ENCODE measurements around the gene EPN1. TPM values are rescaled to one million over a fixed set of nuclear protein-coding genes. Genes with fewer than 3 reads are reported as not detected.
"Not testable (repeated sequence)": the region's sequence is repeated elsewhere in the genome, so short reads cannot be mapped to it uniquely, and the experiment has no call there.

The EPN1 gene
- total RNA-seq, 1 experiment from 2014 or later: 162 TPM

DNA sequence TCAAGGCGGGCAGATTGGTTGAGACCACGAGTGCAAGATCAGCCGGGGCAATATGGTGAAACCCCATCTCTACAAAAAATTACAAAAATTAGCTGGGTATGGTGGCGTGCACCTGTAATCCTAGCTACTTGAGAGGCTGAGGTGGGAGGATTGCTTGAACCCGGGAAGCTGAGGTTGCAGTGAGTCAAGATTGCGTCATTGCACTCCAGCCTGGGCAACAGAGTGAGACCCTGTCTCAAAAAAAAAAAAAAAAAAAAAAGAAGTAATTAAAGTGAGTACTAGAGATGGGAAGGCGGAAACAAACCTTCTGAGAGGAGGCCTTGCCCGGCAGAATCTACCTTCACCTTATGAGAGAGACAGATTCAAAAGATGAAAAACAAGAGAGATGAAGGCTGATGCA is 48.5 kb downstream of the EPN1 start:
- peaks cover 40% of the 10 kb centered on the region for H3K27me3 Mint-ChIP-seq (ENCODE audit: unreplicated experiment)
- TF ChIP-seq, protein P1, sequence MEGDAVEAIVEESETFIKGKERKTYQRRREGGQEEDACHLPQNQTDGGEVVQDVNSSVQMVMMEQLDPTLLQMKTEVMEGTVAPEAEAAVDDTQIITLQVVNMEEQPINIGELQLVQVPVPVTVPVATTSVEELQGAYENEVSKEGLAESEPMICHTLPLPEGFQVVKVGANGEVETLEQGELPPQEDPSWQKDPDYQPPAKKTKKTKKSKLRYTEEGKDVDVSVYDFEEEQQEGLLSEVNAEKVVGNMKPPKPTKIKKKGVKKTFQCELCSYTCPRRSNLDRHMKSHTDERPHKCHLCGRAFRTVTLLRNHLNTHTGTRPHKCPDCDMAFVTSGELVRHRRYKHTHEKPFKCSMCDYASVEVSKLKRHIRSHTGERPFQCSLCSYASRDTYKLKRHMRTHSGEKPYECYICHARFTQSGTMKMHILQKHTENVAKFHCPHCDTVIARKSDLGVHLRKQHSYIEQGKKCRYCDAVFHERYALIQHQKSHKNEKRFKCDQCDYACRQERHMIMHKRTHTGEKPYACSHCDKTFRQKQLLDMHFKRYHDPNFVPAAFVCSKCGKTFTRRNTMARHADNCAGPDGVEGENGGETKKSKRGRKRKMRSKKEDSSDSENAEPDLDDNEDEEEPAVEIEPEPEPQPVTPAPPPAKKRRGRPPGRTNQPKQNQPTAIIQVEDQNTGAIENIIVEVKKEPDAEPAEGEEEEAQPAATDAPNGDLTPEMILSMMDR (IDR thresholded peaks at IDR 0.05; ENCODE audit: unreplicated experiment): no peak
- DNase-seq: no peak
- H3K4me3 Mint-ChIP-seq (ENCODE audit: low read depth, unreplicated experiment): no peak overlapping the region
- peaks cover 14% of the 10 kb centered on the region for H3K9me3 Mint-ChIP-seq (ENCODE audit: low read depth, unreplicated experiment)
- BruUV-seq (replicated peaks): no TSS peak
- CTCF ChIA-PET: no interaction called here
- intact Hi-C loops (cut with micrococcal nuclease; ENCODE audit: unreplicated experiment): no loop called here
- no peaks in the 10 kb centered on the region for H3K4me1 Mint-ChIP-seq (ENCODE audit: low read depth, unreplicated experiment)
- no peak overlapping the region for H3K27ac Mint-ChIP-seq (ENCODE audit: unreplicated experiment)
- no peaks in the 10 kb centered on the region for H3K36me3 Mint-ChIP-seq (ENCODE audit: insufficient read depth, unreplicated experiment)

DNA sequence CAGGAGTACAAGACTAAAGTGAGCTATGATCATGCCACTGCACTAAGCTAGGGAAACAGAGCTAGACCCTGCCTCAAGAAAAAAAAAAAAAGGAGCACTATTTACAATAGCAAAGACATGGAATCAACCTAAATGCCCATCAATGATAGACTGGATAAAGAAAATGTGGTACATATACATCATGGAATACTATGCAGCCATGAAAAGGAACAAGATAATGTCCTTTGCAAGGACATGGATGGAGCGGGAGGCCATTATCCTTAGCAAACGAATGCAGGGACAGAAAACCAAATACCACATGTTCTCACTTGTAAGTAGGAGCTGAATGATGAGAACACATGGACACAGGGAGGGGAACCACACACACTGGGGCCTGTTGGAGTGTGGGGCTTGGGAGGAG is 55.4 kb downstream of the EPN1 start:
- H3K27ac Mint-ChIP-seq (ENCODE audit: unreplicated experiment); DNase-seq; H3K4me1 Mint-ChIP-seq (ENCODE audit: low read depth, unreplicated experiment); H3K4me3 Mint-ChIP-seq (ENCODE audit: low read depth, unreplicated experiment); H3K9me3 Mint-ChIP-seq (ENCODE audit: low read depth, unreplicated experiment); H3K36me3 Mint-ChIP-seq (ENCODE audit: insufficient read depth, unreplicated experiment); intact Hi-C loops (cut with micrococcal nuclease; ENCODE audit: unreplicated experiment); BruUV-seq (replicated peaks): not testable (repeated sequence)
- CTCF ChIA-PET: interaction anchor here (0.7 kb wide), 2 partner anchors 522 to 1901 kb away, joined by 3 to 8 read pairs; no protein-coding TSS in a partner anchor
- H3K27me3 Mint-ChIP-seq (ENCODE audit: unreplicated experiment): peaks cover 15% of the 10 kb centered on the region

DNA sequence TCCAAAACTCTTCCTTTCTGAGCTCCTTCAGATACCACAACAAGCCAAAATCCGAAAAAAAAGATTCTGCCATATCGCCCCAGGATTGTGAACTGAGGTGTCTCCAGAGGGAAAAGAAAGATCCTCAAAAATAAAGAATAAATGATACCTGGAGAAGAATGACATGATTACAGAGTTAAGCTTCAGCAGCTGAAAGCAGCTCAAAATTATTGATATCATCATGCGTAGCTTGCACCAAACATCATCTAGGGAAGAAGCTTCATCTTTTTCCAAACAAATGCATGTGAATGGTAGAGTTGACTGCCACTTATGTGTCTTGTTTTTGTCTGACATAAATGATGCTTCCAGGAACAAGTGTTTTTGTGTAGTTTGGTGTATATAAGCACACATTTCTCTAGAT is 63.3 kb downstream of the EPN1 start, which contains the start of gene NLRP9:
TSS of gene NLRP9 (minus strand) at position 101 of the 400 bp plus-strand sequence. CDS start at position 73, 28 bp downstream.
- H3K27ac Mint-ChIP-seq (ENCODE audit: unreplicated experiment): no peak within 1 kb of the TSS
- H3K36me3 Mint-ChIP-seq (ENCODE audit: insufficient read depth, unreplicated experiment): no peaks in the 10 kb centered on the region
- intact Hi-C loops (cut with micrococcal nuclease; ENCODE audit: unreplicated experiment): no loop called here
- TF ChIP-seq, protein P1 (IDR thresholded peaks at IDR 0.05; ENCODE audit: unreplicated experiment): no peak
- H3K4me1 Mint-ChIP-seq (ENCODE audit: low read depth, unreplicated experiment): no peaks in the 10 kb centered on the region
- DNase-seq: no peak
- CTCF ChIA-PET: no interaction called here
- H3K9me3 Mint-ChIP-seq (ENCODE audit: low read depth, unreplicated experiment): peaks cover 3% of the 10 kb centered on the region
- no peaks in the 10 kb centered on the region for H3K27me3 Mint-ChIP-seq (ENCODE audit: unreplicated experiment)
- BruUV-seq (replicated peaks): no TSS peak
- no peak within 1 kb of the TSS for H3K4me3 Mint-ChIP-seq (ENCODE audit: low read depth, unreplicated experiment)

DNA sequence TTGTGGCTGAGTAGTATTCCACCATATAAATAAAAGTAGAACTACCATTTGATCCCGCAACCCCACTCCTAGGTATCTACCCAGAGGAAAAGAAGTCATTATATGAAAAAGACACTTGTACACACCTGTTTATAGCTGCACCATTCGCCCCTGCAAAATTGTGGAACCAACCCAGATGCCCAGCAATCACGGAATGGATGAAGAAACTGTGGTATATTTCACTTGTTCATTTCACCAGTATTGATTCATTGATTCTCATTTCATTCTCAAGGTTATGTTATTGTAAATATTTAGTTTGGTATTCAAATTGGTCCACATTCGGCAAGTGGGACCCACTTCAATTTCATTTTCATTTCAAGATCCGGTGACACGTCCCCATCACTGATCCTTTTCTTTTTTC is 75.7 kb downstream of the EPN1 start:
- CTCF ChIA-PET: no interaction called here
- DNase-seq: no peak
- intact Hi-C loops (cut with micrococcal nuclease; ENCODE audit: unreplicated experiment): no loop called here
- Mint-ChIP-seq H3K27ac (ENCODE audit: unreplicated experiment) (no peak overlapping the region), H3K4me1 (ENCODE audit: low read depth, unreplicated experiment) (no peaks in the 10 kb centered on the region), H3K36me3 (ENCODE audit: insufficient read depth, unreplicated experiment) (no peaks in the 10 kb centered on the region), H3K9me3 (ENCODE audit: low read depth, unreplicated experiment) (peaks cover 3% of the 10 kb centered on the region), H3K27me3 (ENCODE audit: unreplicated experiment) (no peaks in the 10 kb centered on the region), H3K4me3 (ENCODE audit: low read depth, unreplicated experiment) (no peak overlapping the region)
- TF ChIP-seq, protein P1 (IDR thresholded peaks at IDR 0.05; ENCODE audit: unreplicated experiment): no peak
- BruUV-seq (replicated peaks): no TSS peak

DNA sequence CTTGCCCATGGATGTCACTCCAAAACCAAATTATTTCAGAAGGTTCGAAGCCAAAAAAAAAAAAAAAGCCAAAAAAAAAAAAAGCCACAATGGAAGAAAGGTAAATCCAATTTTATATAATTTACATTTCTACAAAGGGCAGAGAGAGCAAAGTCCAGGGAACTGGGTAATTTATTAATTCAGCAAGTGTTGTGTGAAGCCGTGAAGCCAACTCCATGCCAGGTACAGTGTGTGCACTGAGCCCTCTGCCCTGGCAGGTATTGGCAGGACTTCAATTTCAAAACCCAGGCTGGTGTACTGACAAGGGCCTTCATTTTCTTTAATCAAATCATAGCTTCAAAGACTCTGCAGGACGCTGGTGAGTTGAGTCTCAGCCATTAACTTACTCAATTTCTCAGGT is 78.4 kb downstream of the EPN1 start:
- H3K4me3 Mint-ChIP-seq (ENCODE audit: low read depth, unreplicated experiment): no peak overlapping the region
- TF ChIP-seq, protein P1 (IDR thresholded peaks at IDR 0.05; ENCODE audit: unreplicated experiment): no peak
- H3K36me3 Mint-ChIP-seq (ENCODE audit: insufficient read depth, unreplicated experiment): no peaks in the 10 kb centered on the region
- no peaks in the 10 kb centered on the region for H3K4me1 Mint-ChIP-seq (ENCODE audit: low read depth, unreplicated experiment)
- H3K27ac Mint-ChIP-seq (ENCODE audit: unreplicated experiment): no peak overlapping the region
- H3K9me3 Mint-ChIP-seq (ENCODE audit: low read depth, unreplicated experiment): peaks cover 5% of the 10 kb centered on the region
- BruUV-seq (replicated peaks): no TSS peak
- H3K27me3 Mint-ChIP-seq (ENCODE audit: unreplicated experiment): no peaks in the 10 kb centered on the region
- CTCF ChIA-PET: no interaction called here
- intact Hi-C loops (cut with micrococcal nuclease; ENCODE audit: unreplicated experiment): no loop called here
- peak; percentile 9 for DNase-seq

DNA sequence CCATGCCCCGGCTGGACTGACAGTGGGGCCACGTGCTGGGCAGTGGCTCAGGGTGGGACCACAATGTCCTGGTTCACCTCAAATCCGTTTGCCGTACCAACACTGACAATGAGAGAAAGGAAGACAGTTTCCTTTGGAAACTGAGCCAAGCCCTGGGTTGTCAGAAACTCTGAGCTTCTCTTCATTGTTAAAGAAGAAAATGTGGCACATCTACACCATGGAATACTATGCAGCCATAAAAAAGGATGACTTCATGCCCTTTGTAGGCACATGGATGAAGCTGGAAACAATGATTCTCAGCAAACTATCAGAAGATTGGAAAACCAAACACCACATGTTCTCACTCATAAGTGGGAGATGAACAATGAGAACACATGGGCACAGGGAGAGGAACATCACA is 81.8 kb downstream of the EPN1 start:
- intact Hi-C loops (cut with micrococcal nuclease; ENCODE audit: unreplicated experiment): not testable (repeated sequence)

DNA sequence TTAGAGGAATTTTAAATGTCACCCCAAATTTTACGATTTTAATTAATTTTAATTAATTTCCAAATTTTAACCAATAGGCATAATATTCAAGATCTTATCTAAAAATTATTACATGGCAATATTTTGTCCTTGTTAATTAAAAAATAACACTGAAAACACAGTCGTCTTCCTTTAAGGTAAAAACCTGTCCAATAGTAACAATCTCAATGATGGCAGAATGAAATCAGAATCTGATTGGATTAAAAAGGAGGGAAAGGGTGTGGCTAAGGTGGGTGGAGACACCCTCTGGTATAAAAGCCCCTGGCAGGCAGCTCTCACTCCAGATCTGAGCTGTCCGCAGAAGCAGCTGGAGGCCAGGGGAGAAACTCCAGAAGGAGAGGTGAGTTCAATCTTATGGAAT is 83.8 kb downstream of the EPN1 start, which contains the start of gene RFPL4A:
TSS of gene RFPL4A (plus strand) at position 301 of the 400 bp plus-strand sequence. CDS start 2,704 bp downstream, outside the sequence.
- H3K27me3 Mint-ChIP-seq (ENCODE audit: unreplicated experiment); BruUV-seq (replicated peaks); H3K9me3 Mint-ChIP-seq (ENCODE audit: low read depth, unreplicated experiment); H3K27ac Mint-ChIP-seq (ENCODE audit: unreplicated experiment); CTCF ChIA-PET; DNase-seq; H3K4me3 Mint-ChIP-seq (ENCODE audit: low read depth, unreplicated experiment); H3K4me1 Mint-ChIP-seq (ENCODE audit: low read depth, unreplicated experiment); H3K36me3 Mint-ChIP-seq (ENCODE audit: insufficient read depth, unreplicated experiment); intact Hi-C loops (cut with micrococcal nuclease; ENCODE audit: unreplicated experiment): not testable (repeated sequence)

More for the DNA sequence above, 81.8 kb downstream of the EPN1 start:
- CTCF ChIA-PET; H3K36me3 Mint-ChIP-seq (ENCODE audit: insufficient read depth, unreplicated experiment); H3K4me3 Mint-ChIP-seq (ENCODE audit: low read depth, unreplicated experiment); H3K27me3 Mint-ChIP-seq (ENCODE audit: unreplicated experiment); BruUV-seq (replicated peaks); H3K9me3 Mint-ChIP-seq (ENCODE audit: low read depth, unreplicated experiment); H3K4me1 Mint-ChIP-seq (ENCODE audit: low read depth, unreplicated experiment); H3K27ac Mint-ChIP-seq (ENCODE audit: unreplicated experiment); DNase-seq: not testable (repeated sequence)
